Esophagus squamous epithelium (tissue), 5 donors: ENCODE data around the gene MTCP1. TPM values are rescaled to one million over a fixed set of nuclear protein-coding genes. Genes with fewer than 3 reads are reported as not detected.

Experiments
- DNase-seq: peaks from one replicate; lab custom pipeline; 2025; lab: John Stamatoyannopoulos, UW
- H3K27ac ChIP-seq, 4 donors: fragments of 200-600 bp; sonication (generic); one replicate each; pipeline ENCODE4 v1.5.1; 2016 to 2019; ENCODE audit warnings: mild to moderate bottlenecking in 1 of 4
- H3K27me3 ChIP-seq, 4 donors: fragments of 200-600 bp; sonication (generic); 1 replicate in 3 of 4; 2 replicates in 1 of 4; pipeline versions ENCODE4 v1.5.1 to v1.6.0; 2017 to 2021; ENCODE audit warnings: antibody characterized with exemption in 1 of 4
- H3K36me3 ChIP-seq, 3 donors: fragments of 200-600 bp; sonication (generic); one replicate each; pipeline ENCODE4 v1.5.1; 2016 to 2019
- H3K4me1 ChIP-seq, 3 donors: fragments of 200-600 bp; sonication (generic); one replicate each; pipeline ENCODE4 v1.5.1; 2017 to 2019
- H3K4me3 ChIP-seq, 4 donors: fragments of 200-600 bp; sonication (generic); 1 replicate in 3 of 4; 2 replicates in 1 of 4; pipeline ENCODE4 v1.5.1; 2016 to 2019; ENCODE audit warnings: mild to moderate bottlenecking in 2 of 4, moderate library complexity in 1 of 4
- H3K9me3 ChIP-seq, 3 donors: fragments of 200-600 bp; sonication (generic); one replicate each; pipeline ENCODE4 v1.5.1; 2016 to 2019
- CTCF ChIP-seq, 6 experiments: fragments of 450-650 bp in 4 of 6; fragments of 200-600 bp in 2 of 6; sonication (generic) in 2 of 6; IDR thresholded peaks; one replicate each; pipeline ENCODE4 v1.5.1; 2016 to 2019; ENCODE audit warnings: antibody characterized with exemption in 6 of 6, mild to moderate bottlenecking in 4 of 6, moderate library complexity in 4 of 6
- POLR2A ChIP-seq, 4 donors: fragments of 450-650 bp; IDR thresholded peaks; one replicate each; pipeline ENCODE4 v1.6.1; 2017; ENCODE audit warnings: antibody characterized with exemption in 4 of 4, mild to moderate bottlenecking in 4 of 4, moderate library complexity in 3 of 4
- WGBS, 2 donors: methylation state at CpG; one replicate each; pipeline ENCODE4 v1.1.5; 2018; 5-methylcytosine and 5-hydroxymethylcytosine counted together
- intact Hi-C: fragments of 100-400 bp; cut with DNase I; formaldehyde crosslinking; loops from one replicate; pipeline ENCODE4 v1.15.0; 2022
- total RNA-seq, 4 donors: library from RNA; depleted of rRNA; stranded (reverse); fragments of >200 nt; gene quantifications; one replicate each; pipeline ENCODE4 v1.1.0, GENCODE V29; 2016
- donor health status: DM: yes; HTN: yes; CAD: no.

Gene MTCP1
- total RNA-seq, 4 donors from 2014 or later: 1.8 to 3.1 (median 3.1) TPM; not detected in 1

- TF ChIP-seq POLR2A (IDR thresholded peaks at IDR 0.05): no peak
- no peak for TF ChIP-seq CTCF (IDR thresholded peaks at IDR 0.05)
- H3K36me3 ChIP-seq: peaks cover 0 to 28% (median 0%) of the 10 kb centered on the region in 3 donors
- 58 to 65% methylated on average over 3 to 5 of the region's 5 CpGs for WGBS, 2 donors
These were observed 24.0 kb downstream of the MTCP1 start for GRCh38 chrX:155046811-155047528.

GRCh38 chrX:155046129-155046810 lies 24.7 kb downstream of the MTCP1 start:
- 72 to 85% methylated on average over 6 of the region's 6 CpGs for WGBS, 2 donors
- peaks cover 0 to 21% (median 0%) of the 10 kb centered on the region in 3 donors for H3K36me3 ChIP-seq
- H3K27me3 ChIP-seq: no peaks in the 10 kb centered on the region
- H3K27ac ChIP-seq: no peak overlapping the region
- no peak overlapping the region for H3K4me3 ChIP-seq
- no peaks in the 10 kb centered on the region for H3K9me3 ChIP-seq
- intact Hi-C loops: no loop called here
- no peak for TF ChIP-seq POLR2A (IDR thresholded peaks at IDR 0.05)
- no peak for TF ChIP-seq CTCF (IDR thresholded peaks at IDR 0.05)
- no peaks in the 10 kb centered on the region for H3K4me1 ChIP-seq
- no peak for DNase-seq

More at GRCh38 chrX:155046811-155047528, 24.0 kb downstream of the MTCP1 start:
- Histone ChIP-seq H3K27me3 (no peaks in the 10 kb centered on the region), H3K4me3 (no peak overlapping the region), H3K27ac (no peak overlapping the region), H3K4me1 (no peaks in the 10 kb centered on the region), H3K9me3 (no peaks in the 10 kb centered on the region)
- no peak for DNase-seq
- intact Hi-C loops: no loop called here

- no peaks in the 10 kb centered on the region for H3K9me3 ChIP-seq
- H3K27me3 ChIP-seq: no peaks in the 10 kb centered on the region
- intact Hi-C loops: no loop called here
- TF ChIP-seq POLR2A (IDR thresholded peaks at IDR 0.05): no peak
- no peak for TF ChIP-seq CTCF (IDR thresholded peaks at IDR 0.05)
- 97 to 100% methylated on average over 4 of the region's 4 CpGs for WGBS, 2 donors
- no peak for DNase-seq
- H3K4me1 ChIP-seq: no peaks in the 10 kb centered on the region
- H3K4me3 ChIP-seq: no peak overlapping the region
- H3K36me3 ChIP-seq: peaks cover 0 to 28% (median 0%) of the 10 kb centered on the region in 3 donors
- no peak overlapping the region for H3K27ac ChIP-seq
These were observed 35.2 kb downstream of the MTCP1 start for GRCh38 chrX:155035688-155036087.

GRCh38 chrX:155031657-155032056 lies 39.3 kb downstream of the MTCP1 start:
- WGBS, 2 donors: 79 to 95% methylated on average over 5 of the region's 5 CpGs
- intact Hi-C loops: no loop called here
- Histone ChIP-seq H3K36me3 (peaks cover 0 to 28% (median 0%) of the 10 kb centered on the region in 3 donors), H3K27me3 (no peaks in the 10 kb centered on the region), H3K4me3 (no peak overlapping the region), H3K4me1 (peaks cover 0 to 14% (median 0%) of the 10 kb centered on the region in 3 donors), H3K27ac (no peak overlapping the region), H3K9me3 (no peaks in the 10 kb centered on the region)
- no peak for DNase-seq
- TF ChIP-seq POLR2A (IDR thresholded peaks at IDR 0.05) (no peak), CTCF (IDR thresholded peaks at IDR 0.05) (no peak)

- no peak for TF ChIP-seq CTCF (IDR thresholded peaks at IDR 0.05)
- TF ChIP-seq POLR2A (IDR thresholded peaks at IDR 0.05): no peak
- Histone ChIP-seq H3K4me1 (peaks cover 0 to 14% (median 0%) of the 10 kb centered on the region in 3 donors), H3K36me3 (peaks cover 0 to 6% (median 0%) of the 10 kb centered on the region in 3 donors), H3K27me3 (no peaks in the 10 kb centered on the region), H3K4me3 (no peak overlapping the region), H3K27ac (peak overlapping the region in 3 of 4 donors; percentile 96 to 98 (median 97)), H3K9me3 (no peaks in the 10 kb centered on the region)
- DNase-seq: no peak
- intact Hi-C loops: no loop called here
- WGBS, 2 donors: 60 to 73% methylated on average over 2 of the region's 2 CpGs
These were observed 42.1 kb downstream of the MTCP1 start for GRCh38 chrX:155028877-155029291.
